IPS-20b (cell line): ENCODE results near the gene NOTUM.

Experiments
- H3K27ac ChIP-seq: one replicate; pipeline ENCODE4 v1.5.1; 2013; ENCODE audit warnings: low read length
- H3K27me3 ChIP-seq: 2 replicates; pipeline ENCODE4 v1.6.1; 2013; ENCODE audit warnings: mild to moderate bottlenecking, low read length, inconsistent platforms; ENCODE audit not compliant: insufficient read depth
- H3K36me3 ChIP-seq: 2 replicates; pipeline ENCODE4 v1.6.1; 2013; ENCODE audit warnings: low read depth, mild to moderate bottlenecking, inconsistent platforms, low read length, moderate library complexity; ENCODE audit not compliant: insufficient read depth
- H3K4me1 ChIP-seq: 2 replicates; pipeline ENCODE4 v1.6.1; 2013; ENCODE audit warnings: mild to moderate bottlenecking, control low read depth, inconsistent platforms, low read length, moderate library complexity; ENCODE audit not compliant: insufficient read depth
- H3K4me3 ChIP-seq: 2 replicates; pipeline ENCODE4 v1.5.1; 2013; ENCODE audit warnings: mild to moderate bottlenecking, low read length, inconsistent platforms
- H3K9ac ChIP-seq: 2 replicates; pipeline ENCODE4 v1.6.1; 2013; ENCODE audit warnings: low read depth, mild to moderate bottlenecking, inconsistent platforms, low read length, moderate library complexity
- H3K9me3 ChIP-seq: 2 replicates; pipeline ENCODE4 v1.6.1; 2013; ENCODE audit warnings: mild to moderate bottlenecking, low read depth, low read length, inconsistent platforms; ENCODE audit not compliant: insufficient read depth

The NOTUM gene

GRCh38 chr17:81967533-81968395 is 6.8 kb upstream of the NOTUM start:
- Histone ChIP-seq H3K27me3 (peaks cover 68% of the 10 kb centered on the region), H3K9ac (no peak overlapping the region), H3K9me3 (no peaks in the 10 kb centered on the region), H3K4me3 (peak overlapping the region; percentile 38; the same call in 1 of the 2 replicates), H3K27ac (no peak overlapping the region), H3K4me1 (peaks cover 6% of the 10 kb centered on the region; the same call in 1 of the 2 replicates), H3K36me3 (no peaks in the 10 kb centered on the region)

DNA sequence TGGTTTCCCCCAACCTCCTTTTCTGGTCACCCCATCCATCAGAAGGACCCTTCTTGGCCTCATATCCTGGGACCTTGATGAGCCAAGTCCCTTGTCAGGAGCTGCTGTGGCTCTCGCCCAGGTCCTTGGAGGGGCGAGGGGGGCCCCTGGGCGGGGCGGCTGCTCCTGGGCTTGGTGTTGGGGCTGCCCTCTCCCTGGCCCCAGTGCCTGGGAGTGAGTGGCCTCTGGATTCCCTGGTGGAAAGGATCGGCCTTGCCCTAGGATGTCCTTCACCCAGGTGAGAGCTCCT is 6.2 kb upstream of the NOTUM start:
- Histone ChIP-seq H3K4me3 (peak overlapping the region; percentile 38; the same call in 1 of the 2 replicates), H3K9me3 (no peaks in the 10 kb centered on the region), H3K4me1 (peaks cover 6% of the 10 kb centered on the region; the same call in 1 of the 2 replicates), H3K27ac (no peak overlapping the region), H3K36me3 (no peaks in the 10 kb centered on the region), H3K27me3 (peaks cover 74% of the 10 kb centered on the region), H3K9ac (no peak overlapping the region)

GRCh38 chr17:81966343-81967243 is 5.6 kb upstream of the NOTUM start:
- Histone ChIP-seq H3K9ac (no peak overlapping the region), H3K27ac (no peak overlapping the region), H3K27me3 (peaks cover 80% of the 10 kb centered on the region), H3K36me3 (no peaks in the 10 kb centered on the region), H3K9me3 (no peaks in the 10 kb centered on the region), H3K4me1 (peaks cover 6% of the 10 kb centered on the region; the same call in 1 of the 2 replicates), H3K4me3 (peak overlapping the region; percentile 38; the same call in 1 of the 2 replicates)

GRCh38 chr17:81964081-81964849 is 3.3 kb upstream of the NOTUM start:
- peaks cover 6% of the 10 kb centered on the region; the same call in 1 of the 2 replicates for H3K4me1 ChIP-seq
- no peak overlapping the region for H3K9ac ChIP-seq
- H3K27ac ChIP-seq: no peak overlapping the region
- no peak overlapping the region for H3K4me3 ChIP-seq
- H3K36me3 ChIP-seq: no peaks in the 10 kb centered on the region
- peaks cover 95% of the 10 kb centered on the region for H3K27me3 ChIP-seq
- H3K9me3 ChIP-seq: no peaks in the 10 kb centered on the region

GRCh38 chr17:81962499-81963441 is 1.8 kb upstream of the NOTUM start:
- H3K4me3 ChIP-seq: no peak overlapping the region
- no peaks in the 10 kb centered on the region for H3K36me3 ChIP-seq
- H3K4me1 ChIP-seq: peaks cover 6% of the 10 kb centered on the region; the same call in 1 of the 2 replicates
- peaks cover 96% of the 10 kb centered on the region for H3K27me3 ChIP-seq
- H3K9ac ChIP-seq: no peak overlapping the region
- no peaks in the 10 kb centered on the region for H3K9me3 ChIP-seq
- H3K27ac ChIP-seq: no peak overlapping the region

DNA sequence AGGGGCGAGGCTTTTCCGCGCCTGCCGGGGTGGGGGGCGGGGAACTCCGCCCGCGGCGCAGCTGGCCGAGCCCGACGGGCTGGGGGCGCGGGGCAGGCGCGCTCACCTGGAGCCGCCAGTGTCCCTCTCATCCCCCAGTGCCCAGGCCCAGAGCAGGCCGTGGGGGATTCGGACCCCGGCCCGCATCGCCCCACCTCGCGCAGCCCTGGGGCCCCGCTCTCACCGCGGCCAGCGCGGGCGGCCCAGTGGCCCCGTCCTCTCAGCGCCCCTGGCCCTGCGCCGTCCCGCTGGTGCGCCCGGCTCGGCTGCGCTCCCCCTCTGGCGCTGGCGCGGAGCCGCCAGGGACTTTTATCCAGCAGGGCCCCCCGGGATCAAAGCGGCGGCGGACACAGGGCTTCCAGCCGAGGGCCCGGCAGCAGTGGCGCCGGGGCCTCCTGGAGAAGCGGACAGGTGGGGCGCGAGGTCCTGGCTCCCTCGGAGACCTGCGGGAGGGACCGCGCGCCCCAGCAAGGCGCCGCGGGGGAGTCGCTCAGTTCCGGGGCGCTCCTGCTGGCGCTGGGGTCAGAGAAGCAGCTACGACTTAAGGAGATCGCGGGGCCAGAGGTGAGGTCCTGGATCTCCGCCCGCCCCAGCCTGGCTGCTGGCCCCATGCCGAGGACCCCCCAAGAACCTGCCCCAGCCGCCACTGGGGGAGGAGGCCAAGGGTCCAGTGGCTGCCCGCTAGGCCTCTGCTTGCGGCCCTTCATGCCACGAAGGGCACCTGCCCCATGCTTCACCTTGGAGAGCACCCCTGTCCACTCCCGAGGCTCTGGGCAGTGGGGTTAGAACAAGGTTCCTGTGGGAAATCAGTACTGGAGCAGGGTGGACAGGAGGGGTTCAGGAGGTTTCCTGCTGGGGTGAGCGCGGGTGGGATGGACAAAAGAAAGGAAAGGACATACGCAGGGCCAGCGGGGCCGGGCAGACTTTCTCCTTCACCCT is 823 bp upstream of the NOTUM start:
- Histone ChIP-seq H3K9me3 (no peaks in the 10 kb centered on the region), H3K4me1 (no peaks in the 10 kb centered on the region), H3K36me3 (no peaks in the 10 kb centered on the region), H3K9ac (no peak overlapping the region), H3K27me3 (peaks cover 96% of the 10 kb centered on the region), H3K27ac (no peak overlapping the region), H3K4me3 (no peak overlapping the region)

DNA sequence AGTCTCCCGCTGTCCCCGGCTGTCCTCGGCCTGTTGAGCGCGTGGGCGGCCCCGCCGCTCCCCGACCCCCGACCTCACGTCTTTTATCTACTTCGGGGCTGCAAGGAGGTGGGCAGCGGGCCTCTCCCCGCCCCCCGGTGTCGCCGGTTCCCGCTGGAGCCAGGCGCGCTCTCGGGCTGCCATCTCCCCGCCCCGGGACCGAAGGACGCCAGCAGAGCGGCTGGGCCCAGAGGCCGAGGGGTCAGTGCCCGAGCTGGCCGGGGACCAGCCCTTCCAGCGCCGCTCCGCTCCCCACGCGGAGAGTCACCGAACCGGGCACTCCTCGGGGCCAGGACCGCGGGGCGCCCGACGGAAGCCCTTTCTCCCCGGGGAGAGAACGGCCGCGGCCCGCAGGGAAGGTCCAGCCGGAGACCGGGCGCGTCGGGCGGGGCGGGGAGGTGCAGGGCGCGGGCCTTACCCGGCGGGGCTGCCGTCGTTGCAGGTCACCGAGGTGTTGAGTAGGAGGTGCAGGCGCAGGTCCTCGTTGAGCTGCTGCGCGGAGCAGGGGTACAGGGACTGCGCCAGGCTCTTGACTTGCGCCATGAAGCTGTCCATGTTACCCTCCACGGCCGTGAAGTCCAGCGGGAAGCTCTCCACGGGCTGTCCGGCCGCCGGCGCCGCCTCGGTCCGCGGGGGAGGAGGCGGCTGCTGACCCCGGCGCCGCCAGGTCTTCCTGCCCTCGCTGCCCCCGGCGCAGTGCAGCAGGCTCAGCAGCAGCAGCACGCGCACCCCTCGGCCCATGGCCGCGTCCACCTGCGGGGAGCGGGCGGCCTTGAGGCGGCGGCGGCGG is 643 bp downstream of the NOTUM start:
- H3K4me3 ChIP-seq: no peak overlapping the region
- no peaks in the 10 kb centered on the region for H3K36me3 ChIP-seq
- H3K9ac ChIP-seq: no peak overlapping the region
- peaks cover 88% of the 10 kb centered on the region for H3K27me3 ChIP-seq
- no peaks in the 10 kb centered on the region for H3K9me3 ChIP-seq
- H3K27ac ChIP-seq: no peak overlapping the region
- no peaks in the 10 kb centered on the region for H3K4me1 ChIP-seq

DNA sequence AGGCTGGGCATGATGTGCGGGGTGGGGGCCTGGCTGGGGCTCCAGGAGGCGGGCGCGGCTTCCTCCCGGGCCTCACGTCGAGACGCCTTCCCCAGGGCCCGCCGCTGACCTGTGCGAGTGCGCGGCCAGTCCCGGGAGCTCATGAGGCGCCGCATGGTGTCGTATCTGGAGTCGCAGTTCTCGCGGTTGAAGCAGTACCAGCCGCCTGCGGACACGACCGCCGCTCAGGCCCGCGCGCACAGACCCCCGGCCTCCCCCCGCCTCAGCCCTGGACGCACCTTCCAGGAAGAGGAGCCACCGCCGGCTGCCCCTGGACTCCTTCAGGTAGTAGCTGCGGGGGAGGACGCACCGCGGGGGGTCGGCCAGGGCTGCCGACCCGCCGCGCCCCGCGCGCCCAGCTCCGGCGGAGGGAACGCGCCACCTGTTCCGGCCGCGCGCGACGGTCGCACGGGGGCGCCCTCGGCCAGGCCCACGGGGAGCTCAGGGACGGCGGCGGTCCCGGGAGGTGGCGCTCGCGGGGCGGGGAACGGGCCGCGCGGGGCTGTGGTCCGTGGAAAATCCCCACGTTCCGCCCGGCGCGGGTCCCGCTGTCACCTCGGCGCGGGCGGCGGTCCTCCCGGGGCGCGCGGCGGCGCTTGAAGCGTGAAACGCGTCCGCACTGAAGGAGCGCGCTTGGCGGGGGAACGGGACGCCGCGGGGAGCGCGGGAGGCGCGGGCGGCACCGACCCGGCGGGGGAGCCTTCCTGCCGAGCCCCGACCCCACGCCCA is 1.4 kb downstream of the NOTUM start:
- Histone ChIP-seq H3K36me3 (no peaks in the 10 kb centered on the region), H3K4me1 (no peaks in the 10 kb centered on the region), H3K4me3 (no peak overlapping the region), H3K27me3 (peaks cover 80% of the 10 kb centered on the region), H3K9me3 (no peaks in the 10 kb centered on the region), H3K27ac (no peak overlapping the region), H3K9ac (no peak overlapping the region)
